Germinal center (tissue), 1 donor: ENCODE data around the gene PCNA.
"Not testable (repeated sequence)": the region's sequence is repeated elsewhere in the genome, so short reads cannot be mapped to it uniquely, and the experiment has no call there.

Experiments
- DNase-seq: peaks from one replicate; pipeline ENCODE4 v3.0.0; 2012; ENCODE audit warnings: mixed read lengths, low spot score

PCNA gene

DNA sequence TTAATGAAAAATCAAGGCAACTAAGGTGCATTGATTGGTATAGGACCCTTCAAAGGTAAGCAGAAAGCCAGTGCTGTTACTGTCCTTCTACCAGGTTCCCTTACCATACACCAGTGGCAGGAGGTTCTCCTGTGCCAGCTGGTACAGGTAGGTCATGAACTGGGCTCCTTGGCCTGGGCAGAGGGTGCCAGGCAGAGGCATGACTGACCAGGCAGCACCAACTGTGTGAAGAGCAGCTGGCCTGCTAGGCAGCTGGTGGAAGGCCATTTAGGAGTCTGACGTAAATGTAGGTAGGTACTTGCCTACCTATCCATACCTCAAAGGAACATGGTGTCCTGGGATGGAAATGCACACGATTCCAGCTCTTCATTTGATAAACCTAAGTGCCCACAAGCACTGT is 23.3 kb downstream of the PCNA start:
- no peak for DNase-seq

- no peak for DNase-seq
Measured at GRCh38 chr20:5095931-5096330, 23.8 kb downstream of the PCNA start.

DNA sequence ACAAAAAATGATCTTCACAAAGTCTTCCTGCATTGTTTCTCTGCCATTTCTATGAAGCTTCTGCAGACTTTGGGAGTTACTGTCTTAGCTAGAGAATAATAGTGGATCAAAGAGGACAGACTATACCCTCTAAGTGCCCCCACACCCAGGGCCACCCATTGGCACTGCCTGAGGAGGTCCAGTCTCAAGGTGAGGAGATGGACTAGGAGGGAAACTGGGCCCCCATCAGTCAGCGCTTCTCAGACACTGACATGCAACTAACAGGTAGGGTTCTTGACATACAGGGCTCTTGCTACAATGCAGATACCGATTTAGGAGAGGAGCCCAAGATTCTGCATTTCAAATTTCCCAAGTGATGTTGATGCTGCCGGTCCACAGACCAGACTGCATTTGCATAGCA is 24.3 kb downstream of the PCNA start:
- no peak for DNase-seq

DNA sequence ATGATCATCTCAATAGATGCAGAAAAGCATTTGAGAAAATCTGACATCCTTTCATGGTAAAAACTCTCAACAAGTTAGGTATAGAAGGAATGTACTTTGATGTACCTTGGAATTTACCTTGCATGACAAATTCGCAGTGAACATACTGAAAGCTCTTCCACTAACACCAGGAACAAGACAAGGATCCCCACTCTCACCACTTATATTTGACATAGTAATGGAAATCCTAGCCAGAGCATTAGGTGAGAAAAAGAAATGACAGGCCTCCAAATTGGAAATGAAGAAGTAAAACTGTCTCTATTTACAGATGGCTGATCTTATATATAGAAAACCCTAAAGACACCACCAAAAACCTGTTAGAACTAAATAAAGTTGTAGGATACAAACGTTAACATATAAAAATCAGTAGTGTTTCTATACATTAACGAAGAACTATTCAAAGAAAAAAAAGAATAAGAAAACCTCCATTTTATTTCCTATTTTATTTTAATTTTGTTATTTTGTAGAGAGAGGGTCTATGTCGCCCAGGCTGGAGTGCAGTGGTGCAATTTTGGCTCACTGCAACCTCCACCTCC is 26.9 kb downstream of the PCNA start:
- no peak for DNase-seq

GRCh38 chr20:5091902-5092301 is 27.9 kb downstream of the PCNA start:
- no peak for DNase-seq

GRCh38 chr20:5090191-5090590 is 29.6 kb downstream of the PCNA start:
- no peak for DNase-seq

DNA sequence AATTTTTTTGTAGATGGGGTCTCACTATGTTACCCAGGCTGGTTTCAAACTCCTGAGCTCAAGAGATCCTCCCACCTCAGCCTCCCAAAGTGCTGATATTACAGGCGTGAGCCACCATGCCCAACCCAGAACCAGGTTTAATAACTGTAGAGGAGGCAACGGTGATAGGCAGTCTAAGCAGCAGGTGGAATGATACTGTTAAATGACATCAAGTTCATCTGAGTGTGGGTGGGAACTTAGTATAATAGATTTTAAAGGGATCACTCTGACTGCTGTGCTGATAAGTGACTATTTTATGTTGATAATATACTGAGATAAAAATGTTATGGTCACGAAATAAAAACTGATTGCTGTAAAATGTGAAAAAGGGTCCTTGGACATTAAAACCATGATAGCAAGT is 31.1 kb downstream of the PCNA start:
- DNase-seq, result no peak

- no peak for DNase-seq
Measured at GRCh38 chr20:5085380-5085779, 34.4 kb downstream of the PCNA start.

GRCh38 chr20:5080384-5080877 is 39.3 kb downstream of the PCNA start:
- peak; percentile 20 for DNase-seq

DNA sequence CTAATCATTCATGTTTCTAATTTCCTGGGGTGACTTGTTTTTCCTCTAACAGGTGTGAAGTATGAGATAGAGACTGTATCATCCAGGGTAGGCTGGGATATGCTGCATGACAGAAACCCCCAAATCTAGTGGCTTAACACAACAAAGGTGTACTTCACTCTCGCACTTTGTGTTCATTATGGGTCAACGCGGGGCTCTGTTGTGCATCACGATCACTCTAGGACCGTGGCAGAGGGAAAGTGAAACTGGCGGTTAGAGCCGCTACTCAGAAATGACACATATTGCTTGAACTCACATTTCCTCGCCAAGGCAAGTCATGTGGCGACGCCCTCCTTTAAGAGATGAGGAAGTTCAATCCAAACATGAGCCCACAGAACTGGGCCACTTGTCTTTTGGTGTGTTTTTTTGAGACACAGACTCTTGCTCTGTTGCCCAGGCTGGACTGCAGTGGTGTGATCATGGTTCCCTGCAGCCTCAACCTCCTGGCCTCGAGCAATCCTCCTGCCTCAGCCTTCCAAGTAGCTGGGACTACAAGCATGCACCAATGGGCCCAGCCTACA is 41.3 kb downstream of the PCNA start:
- DNase-seq, result peak; percentile 84

GRCh38 chr20:5077761-5078387 is 41.9 kb downstream of the PCNA start:
- DNase-seq, result peak; percentile 16

GRCh38 chr20:5076913-5077312 is 42.8 kb downstream of the PCNA start:
- DNase-seq, result not testable (repeated sequence)

DNA sequence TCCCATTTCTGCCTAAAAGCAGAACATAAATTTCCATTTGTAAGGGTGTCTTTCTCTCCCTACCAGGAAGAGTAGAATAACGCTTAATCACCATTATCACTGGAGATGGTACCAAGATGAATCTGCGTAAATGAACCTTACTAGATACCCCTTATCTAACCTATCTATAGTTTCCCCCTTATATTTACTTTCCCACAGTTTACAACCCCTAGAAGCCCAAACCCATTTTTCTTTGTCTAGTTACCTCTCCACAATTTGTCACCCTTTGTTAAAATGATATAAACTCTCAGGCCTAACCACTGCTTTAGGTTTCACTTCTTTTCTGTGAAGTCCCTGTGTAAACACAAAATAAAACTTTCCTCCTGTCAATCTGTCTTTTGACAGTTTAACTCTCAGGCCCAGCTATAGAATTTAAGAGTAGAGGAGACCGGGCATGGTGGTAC is 45.5 kb downstream of the PCNA start:
- no peak for DNase-seq

- no peak for DNase-seq
Measured at GRCh38 chr20:5073660-5074231, 46.0 kb downstream of the PCNA start.

DNA sequence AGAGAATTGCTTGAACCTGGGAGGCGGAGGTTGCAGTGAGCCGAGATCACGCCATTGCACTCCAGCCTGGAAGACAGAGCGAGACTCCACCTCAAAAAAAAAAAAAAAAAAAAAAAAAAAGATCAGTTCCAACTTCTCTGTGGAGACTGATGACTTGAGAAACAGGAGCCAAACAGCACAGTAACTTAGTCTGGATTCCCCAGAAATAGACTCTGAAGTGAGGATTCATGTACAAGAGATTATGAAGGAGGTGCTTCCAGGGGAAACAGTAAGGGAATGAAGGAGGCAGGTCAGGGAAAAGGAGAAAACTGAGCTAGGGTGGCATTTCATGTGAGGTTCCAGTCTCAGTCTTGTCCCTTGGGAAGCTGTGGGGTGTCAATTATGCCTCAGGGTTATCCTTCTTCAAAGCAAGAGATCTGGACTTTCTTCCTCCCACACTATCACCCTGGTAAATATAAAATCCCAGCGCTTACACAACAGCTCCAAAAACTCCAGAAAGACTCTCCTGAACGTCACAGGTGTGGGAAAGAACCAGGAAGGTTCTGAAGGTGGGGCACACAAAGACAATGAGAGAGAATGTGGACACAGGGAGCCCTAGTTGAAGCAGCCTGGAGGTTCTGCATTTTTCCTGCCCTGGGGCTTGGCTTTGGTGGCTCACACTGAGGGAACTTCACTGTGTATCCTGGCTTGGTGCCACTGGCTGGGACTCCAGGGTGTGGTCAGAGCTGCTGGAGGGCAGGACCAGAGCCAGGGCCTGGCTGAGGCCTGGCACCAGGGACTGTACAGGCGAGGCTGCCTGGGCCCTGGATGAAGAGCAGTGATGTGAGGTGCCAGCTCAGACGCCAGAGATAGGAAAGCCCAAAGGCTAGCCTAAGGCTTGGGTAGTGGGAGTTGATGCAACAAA is 46.8 kb downstream of the PCNA start:
- DNase-seq, result no peak

GRCh38 chr20:5071942-5072341 is 47.8 kb downstream of the PCNA start:
- DNase-seq, result not testable (repeated sequence)

DNA sequence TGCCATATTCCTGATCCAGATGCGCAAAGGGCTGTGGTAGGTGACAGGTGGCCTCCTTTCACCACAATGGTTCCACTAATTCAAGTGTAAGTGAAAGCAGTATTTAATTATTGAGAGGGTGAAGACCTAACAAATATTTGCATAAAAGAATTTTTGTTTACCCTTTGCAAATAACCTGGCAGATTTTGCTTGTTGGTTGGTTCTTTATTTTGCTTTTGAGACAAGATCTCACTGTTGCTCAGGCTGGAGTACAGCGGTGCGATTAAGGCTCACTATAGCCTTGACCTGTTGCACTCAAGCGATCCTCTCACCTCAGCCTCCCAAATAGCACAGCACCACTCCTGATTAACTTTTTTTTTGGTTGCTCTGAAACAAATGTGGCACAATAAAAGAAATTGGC is 49.2 kb downstream of the PCNA start:
- no peak for DNase-seq

GRCh38 chr20:5070081-5070480 is 49.7 kb downstream of the PCNA start:
- DNase-seq, result no peak

DNA sequence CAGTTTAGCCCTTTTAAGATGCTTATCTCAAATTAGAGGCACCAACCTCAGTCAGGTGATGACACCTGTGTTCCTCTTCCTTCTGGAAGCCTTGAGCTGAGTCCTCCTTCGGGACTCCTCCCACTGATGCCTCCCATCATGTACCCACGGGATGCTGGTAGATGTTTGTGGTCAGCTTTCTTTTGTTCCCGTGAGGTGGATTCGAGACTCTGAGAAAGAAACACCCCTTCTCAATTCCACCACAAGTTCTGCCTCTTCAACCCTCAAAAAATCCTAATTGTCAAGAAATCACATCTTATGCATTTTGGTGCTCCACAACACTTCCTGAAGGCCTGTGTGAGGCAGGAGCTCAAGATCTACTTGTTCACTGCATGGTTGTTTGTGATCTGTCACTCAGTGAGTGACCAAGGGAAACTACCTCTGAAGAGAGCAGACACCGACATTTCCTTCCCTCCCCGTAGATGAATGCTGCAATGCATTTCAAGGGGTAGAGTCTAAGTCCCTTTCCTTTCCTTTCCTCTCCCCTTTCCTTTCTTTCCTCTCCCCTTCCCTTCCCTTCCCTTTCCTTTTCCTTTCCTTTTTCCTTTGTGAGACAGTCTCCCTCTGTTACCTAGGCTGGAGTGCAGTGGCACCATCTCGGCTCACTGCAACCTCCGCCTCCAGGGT is 50.5 kb downstream of the PCNA start:
- no peak for DNase-seq

DNA sequence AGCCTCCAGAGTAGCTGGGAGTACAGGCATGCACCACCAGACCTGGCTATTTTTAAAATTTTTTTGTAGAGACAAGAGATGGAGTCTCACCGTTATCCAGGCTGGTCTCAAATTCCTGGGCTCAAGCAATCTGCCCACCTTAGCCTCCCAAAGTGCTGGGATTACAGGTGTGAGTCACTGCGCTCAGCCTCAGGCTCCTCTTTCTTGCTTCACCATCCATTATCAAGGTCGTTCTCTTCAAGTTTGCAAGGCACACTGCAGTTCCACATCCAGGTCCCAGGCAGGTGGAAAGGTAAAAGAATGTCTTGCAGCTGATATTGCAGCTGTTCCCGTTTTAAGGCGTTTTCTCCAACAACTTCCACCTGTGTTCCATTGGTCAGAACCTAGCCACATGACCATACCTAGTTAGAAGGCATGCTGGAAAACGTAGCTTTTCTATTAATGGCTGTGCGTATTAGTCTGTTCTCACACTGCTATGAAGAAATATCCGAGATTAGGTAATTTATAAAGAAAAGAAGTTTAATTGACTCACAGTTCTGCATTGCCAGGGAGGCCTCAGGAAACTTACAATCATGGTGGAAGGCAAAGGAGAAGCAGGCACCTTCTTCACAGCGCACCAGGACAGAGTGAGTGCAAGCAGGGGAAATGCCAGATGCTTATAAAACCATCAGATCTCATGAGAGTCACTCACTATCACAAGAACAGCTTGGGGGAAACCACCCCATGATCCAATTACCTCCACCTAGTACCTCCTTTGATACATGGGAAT is 51.7 kb downstream of the PCNA start:
- no peak for DNase-seq

GRCh38 chr20:5065879-5066383 is 53.8 kb downstream of the PCNA start:
- DNase-seq, result no peak
